ENCODE measurements around the gene CBX5.

DNA sequence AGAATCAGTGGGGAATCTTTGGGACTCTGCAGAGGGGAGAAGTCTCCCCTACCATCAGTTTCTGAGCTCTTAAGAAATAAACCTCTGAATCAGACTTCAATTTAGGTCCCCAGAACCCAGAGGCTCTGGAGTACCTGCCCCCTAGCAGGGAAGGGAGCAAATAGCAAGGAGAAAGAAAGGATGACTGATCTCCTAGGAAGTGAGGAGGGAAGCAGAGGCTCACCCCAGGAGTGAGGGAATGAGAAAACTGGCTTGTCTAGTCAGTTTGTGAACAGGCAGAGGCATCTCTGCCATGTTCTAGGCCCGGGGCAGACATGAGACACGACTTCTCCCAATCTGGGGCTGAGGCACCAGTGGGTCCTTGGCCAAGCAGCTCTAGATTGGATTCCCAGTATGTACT lies 66.8 kb downstream of the CBX5 start:
- TF ChIP-seq EZH2 (IDR thresholded peaks at IDR 0.05; ENCODE audit: insufficient read depth, poor library complexity, severe bottlenecking), result no peak
- TF ChIP-seq EZH2phosphoT487 (IDR thresholded peaks at IDR 0.05; ENCODE audit: insufficient read depth, low read depth), result no peak

Data from GM23248 (cell line).